Upper lobe of right lung (tissue), 1 donor: ENCODE data around the gene EIF2A. TPM values are rescaled to one million over a fixed set of nuclear protein-coding genes. Genes with fewer than 3 reads are reported as not detected.

ENCODE experiments used
- ATAC-seq: fragments of 200-7000 bp; cut with Tn5 transposase; one replicate; pipeline ENCODE4 v1.9.1; 2020; ENCODE audit warnings: mild to moderate bottlenecking, moderate library complexity
- DNase-seq: peaks from one replicate; pipeline ENCODE4 v3.0.0-alpha.2; 2020
- H3K27ac ChIP-seq: fragments of 200-600 bp; one replicate; pipeline ENCODE4 v1.8.0; 2022
- H3K27me3 ChIP-seq: fragments of 200-600 bp; one replicate; pipeline ENCODE4 v1.8.0; 2022; ENCODE audit warnings: mild to moderate bottlenecking
- H3K36me3 ChIP-seq: fragments of 200-600 bp; one replicate; pipeline ENCODE4 v1.8.0; 2022
- H3K4me1 ChIP-seq: fragments of 200-600 bp; one replicate; pipeline ENCODE4 v1.8.0; 2022
- H3K4me3 ChIP-seq: fragments of 200-600 bp; one replicate; pipeline ENCODE4 v1.8.0; 2022; ENCODE audit warnings: mild to moderate bottlenecking
- H3K9me3 ChIP-seq: fragments of 200-600 bp; one replicate; pipeline ENCODE4 v1.8.0; 2022
- intact Hi-C: fragments of 100-400 bp; cut with DNase I; formaldehyde crosslinking; loops from one replicate; pipeline ENCODE4 v1.11.0; 2022
- total RNA-seq: library from RNA; stranded (reverse); fragmentation: NEBNext Ultra II Directional; extraction: Animal tissue kit (Norgen Biotek cat#: 25700); gene quantifications from one replicate; pipeline ENCODE4 v1.2.1, GENCODE V29; 2021
- TF ChIP-seq, protein P1 (sequence below): fragments of 200-600 bp; IDR thresholded peaks from one replicate; pipeline ENCODE4 v1.8.0; 2022; ENCODE audit warnings: antibody characterized with exemption
- donor health status: DM: no; HTN: yes; CAD: no; lungs with severe emphysema.

Gene EIF2A
- total RNA-seq, 1 donor from 2014 or later = 83.8 TPM

- Histone ChIP-seq H3K4me1 (no peaks in the 10 kb centered on the region), H3K9me3 (no peaks in the 10 kb centered on the region), H3K36me3 (no peaks in the 10 kb centered on the region), H3K27me3 (no peaks in the 10 kb centered on the region), H3K4me3 (no peak overlapping the region), H3K27ac (no peak overlapping the region)
- intact Hi-C loops = no loop called here
- DNase-seq (no peak), ATAC-seq (no peak)
- TF ChIP-seq, protein P1, sequence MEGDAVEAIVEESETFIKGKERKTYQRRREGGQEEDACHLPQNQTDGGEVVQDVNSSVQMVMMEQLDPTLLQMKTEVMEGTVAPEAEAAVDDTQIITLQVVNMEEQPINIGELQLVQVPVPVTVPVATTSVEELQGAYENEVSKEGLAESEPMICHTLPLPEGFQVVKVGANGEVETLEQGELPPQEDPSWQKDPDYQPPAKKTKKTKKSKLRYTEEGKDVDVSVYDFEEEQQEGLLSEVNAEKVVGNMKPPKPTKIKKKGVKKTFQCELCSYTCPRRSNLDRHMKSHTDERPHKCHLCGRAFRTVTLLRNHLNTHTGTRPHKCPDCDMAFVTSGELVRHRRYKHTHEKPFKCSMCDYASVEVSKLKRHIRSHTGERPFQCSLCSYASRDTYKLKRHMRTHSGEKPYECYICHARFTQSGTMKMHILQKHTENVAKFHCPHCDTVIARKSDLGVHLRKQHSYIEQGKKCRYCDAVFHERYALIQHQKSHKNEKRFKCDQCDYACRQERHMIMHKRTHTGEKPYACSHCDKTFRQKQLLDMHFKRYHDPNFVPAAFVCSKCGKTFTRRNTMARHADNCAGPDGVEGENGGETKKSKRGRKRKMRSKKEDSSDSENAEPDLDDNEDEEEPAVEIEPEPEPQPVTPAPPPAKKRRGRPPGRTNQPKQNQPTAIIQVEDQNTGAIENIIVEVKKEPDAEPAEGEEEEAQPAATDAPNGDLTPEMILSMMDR = no peak
Observed at GRCh38 chr3:150509780-150510179, 36.8 kb upstream of the EIF2A start.

- H3K27me3 ChIP-seq = no peaks in the 10 kb centered on the region
- DNase-seq = no peak
- H3K27ac ChIP-seq = no peak overlapping the region
- TF ChIP-seq, protein P1 = no peak
- H3K4me1 ChIP-seq = no peaks in the 10 kb centered on the region
- intact Hi-C loops = no loop called here
- no peaks in the 10 kb centered on the region for H3K36me3 ChIP-seq
- H3K9me3 ChIP-seq = no peaks in the 10 kb centered on the region
- H3K4me3 ChIP-seq = no peak overlapping the region
- no peak for ATAC-seq
Observed at GRCh38 chr3:150511122-150511821, 35.3 kb upstream of the EIF2A start.

GRCh38 chr3:150515210-150515609 lies 31.4 kb upstream of the EIF2A start:
- no peak for DNase-seq
- TF ChIP-seq, protein P1 = no peak
- intact Hi-C loops = no loop called here

DNA sequence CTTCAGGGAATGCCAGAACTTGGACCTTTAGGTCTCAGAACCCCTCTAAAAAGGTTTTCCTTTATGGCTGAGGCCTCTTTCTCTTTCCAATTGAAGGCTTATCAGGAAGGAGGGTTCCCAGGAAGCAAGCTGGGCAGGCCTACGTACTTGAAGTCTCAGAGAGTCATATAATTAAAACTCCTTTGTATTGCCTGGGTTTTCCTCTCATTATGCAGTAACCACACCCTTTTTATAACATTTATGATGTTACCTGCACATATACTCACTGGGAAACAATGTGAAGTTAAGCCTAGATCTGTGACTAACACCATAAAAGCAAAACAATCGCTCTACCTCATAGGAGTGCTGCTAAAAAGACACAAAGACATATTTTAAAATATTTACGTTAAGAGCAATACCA lies 27.6 kb upstream of the EIF2A start:
- no peaks in the 10 kb centered on the region for H3K36me3 ChIP-seq
- DNase-seq (no peak), ATAC-seq (no peak)
- TF ChIP-seq, protein P1 = no peak
- H3K27ac ChIP-seq = no peak overlapping the region
- intact Hi-C loops = no loop called here
- no peaks in the 10 kb centered on the region for H3K27me3 ChIP-seq
- no peaks in the 10 kb centered on the region for H3K9me3 ChIP-seq
- H3K4me1 ChIP-seq = no peaks in the 10 kb centered on the region
- H3K4me3 ChIP-seq = no peak overlapping the region

More at GRCh38 chr3:150515210-150515609, 31.4 kb upstream of the EIF2A start:
- H3K27ac ChIP-seq = no peak overlapping the region
- no peaks in the 10 kb centered on the region for H3K9me3 ChIP-seq
- H3K4me1 ChIP-seq = no peaks in the 10 kb centered on the region
- no peaks in the 10 kb centered on the region for H3K36me3 ChIP-seq
- H3K4me3 ChIP-seq = no peak overlapping the region
- no peaks in the 10 kb centered on the region for H3K27me3 ChIP-seq
- ATAC-seq = no peak

DNA sequence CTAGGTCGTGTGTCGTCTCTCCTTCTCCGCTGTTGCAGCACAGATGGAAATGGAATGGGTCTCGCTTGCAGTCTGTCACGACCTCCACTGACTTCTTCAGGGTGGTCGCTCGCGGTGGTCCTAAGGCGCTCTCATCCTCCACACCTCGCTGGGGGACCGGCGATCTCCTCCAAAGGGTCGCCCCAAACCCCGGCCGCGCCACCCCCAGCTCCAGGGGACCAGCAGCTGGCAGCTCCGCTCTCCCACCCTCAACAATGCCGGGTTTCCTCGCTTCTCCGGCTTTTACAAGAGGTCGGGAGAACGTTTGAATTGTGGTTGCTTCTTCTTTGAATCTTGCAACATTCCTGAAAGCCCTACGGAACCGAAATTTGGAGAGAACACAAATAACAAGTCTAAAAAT lies 26.2 kb upstream of the EIF2A start:
- DNase-seq (no peak), ATAC-seq (no peak)
- Histone ChIP-seq H3K9me3 (no peaks in the 10 kb centered on the region), H3K27me3 (no peaks in the 10 kb centered on the region), H3K4me3 (no peak overlapping the region), H3K36me3 (no peaks in the 10 kb centered on the region), H3K4me1 (no peaks in the 10 kb centered on the region), H3K27ac (no peak overlapping the region)
- TF ChIP-seq, protein P1 = no peak
- intact Hi-C loops = no loop called here

DNA sequence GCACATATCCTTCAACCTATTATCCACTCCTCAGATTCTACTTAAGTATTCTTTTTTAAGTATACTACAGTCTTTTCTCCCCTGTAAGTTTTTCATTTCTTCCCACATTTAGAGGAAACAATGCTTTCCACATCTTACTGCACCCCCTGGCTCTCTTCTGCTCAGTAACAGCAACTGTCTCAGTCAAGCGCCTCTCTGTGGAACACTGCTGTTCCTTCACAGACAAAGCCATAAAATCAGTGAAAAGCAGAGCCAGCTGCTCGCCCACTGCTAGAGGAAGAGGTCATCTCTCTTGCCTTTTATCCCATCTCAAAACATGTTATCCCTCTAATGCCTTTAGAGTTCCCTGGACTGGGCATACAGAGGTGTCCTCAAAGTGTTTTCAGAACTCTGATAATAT lies 25.1 kb upstream of the EIF2A start:
- Histone ChIP-seq H3K27me3 (no peaks in the 10 kb centered on the region), H3K27ac (no peak overlapping the region), H3K4me1 (no peaks in the 10 kb centered on the region), H3K9me3 (no peaks in the 10 kb centered on the region), H3K4me3 (no peak overlapping the region), H3K36me3 (no peaks in the 10 kb centered on the region)
- TF ChIP-seq, protein P1 = no peak
- intact Hi-C loops = no loop called here
- ATAC-seq (no peak), DNase-seq (no peak)
